ENCODE data around the gene ORC1. TPM values are rescaled to one million over a fixed set of nuclear protein-coding genes. Genes with fewer than 3 reads are reported as not detected.

Gene ORC1
- total RNA-seq, 1 experiment from 2014 or later = 25.6 TPM

GRCh38 chr1:52328615-52329014 is 75.6 kb downstream of the ORC1 start:
- no peak overlapping the region for H2AFZ ChIP-seq (ENCODE audit: low read depth, low read length, poor library complexity, severe bottlenecking)
- no peak overlapping the region for H3K9ac ChIP-seq (ENCODE audit: low read length)
- H3K36me3 ChIP-seq (ENCODE audit: control insufficient read depth in 1 of 2, insufficient read depth in 2 of 2, low read length in 2 of 2) = no peaks in the 10 kb centered on the region
- no peaks in the 10 kb centered on the region for H3K9me2 ChIP-seq (ENCODE audit: insufficient read depth)
- ChIA-PET POLR2A (no interaction called here), CTCF (no interaction called here), RAD21 (ENCODE audit: low non-redundant PET in 1 of 2, low total read pairs in 2 of 2, uncharacterized antibody in 2 of 2, unreplicated experiment in 2 of 2) (no interaction called here)
- no peaks in the 10 kb centered on the region for H4K20me1 ChIP-seq (ENCODE audit: insufficient read depth)
- no peak overlapping the region for H3K4me3 ChIP-seq (replicated peaks in 1 of 2; ENCODE audit: low read depth in 1 of 2, low read length in 2 of 2)
- ATAC-seq = no peak
- no peak for TF ChIP-seq EZH2phosphoT487 (IDR thresholded peaks at IDR 0.05; ENCODE audit: borderline replicate concordance)
- TF ChIP-seq ELF1 (IDR thresholded peaks at IDR 0.05; ENCODE audit: borderline replicate concordance, low read depth) = no peak
- TF ChIP-seq SRF (IDR thresholded peaks at IDR 0.05; ENCODE audit: low read depth) = no peak
- TF ChIP-seq EGR1 (IDR thresholded peaks at IDR 0.05; ENCODE audit: low read depth) = no peak
- TF ChIP-seq SIN3A (IDR thresholded peaks at IDR 0.05; ENCODE audit: low read depth) = no peak
- no TSS peak for BruUV-seq (replicated peaks)
- H3K79me2 ChIP-seq (ENCODE audit: insufficient read depth, low read length) = no peaks in the 10 kb centered on the region
- no peak for DNase-seq (ENCODE audit: low read depth, low spot score)
- no peaks in the 10 kb centered on the region for H3K4me1 ChIP-seq (ENCODE audit: control insufficient read depth in 1 of 2, insufficient read depth in 2 of 2, low read length in 2 of 2)
- no peak overlapping the region for H3K27ac ChIP-seq (ENCODE audit: low read depth, low read length)
- intact Hi-C loops (cut with micrococcal nuclease) = no loop called here
- H3K27me3 ChIP-seq (ENCODE audit: insufficient read depth, low read length) = no peaks in the 10 kb centered on the region
- H3K9me3 ChIP-seq (ENCODE audit: control insufficient read depth in 1 of 2, insufficient read depth in 1 of 2, low read depth in 1 of 2, low read length in 2 of 2) = no peaks in the 10 kb centered on the region
- H3K4me2 ChIP-seq (ENCODE audit: low read length) = no peak overlapping the region

GRCh38 chr1:52325786-52326185 is 78.4 kb downstream of the ORC1 start:
- H3K4me3 ChIP-seq (replicated peaks in 1 of 2; ENCODE audit: low read depth in 1 of 2, low read length in 2 of 2) = no peak overlapping the region
- H3K27me3 ChIP-seq (ENCODE audit: insufficient read depth, low read length) = no peaks in the 10 kb centered on the region
- H3K9me3 ChIP-seq (ENCODE audit: control insufficient read depth in 1 of 2, insufficient read depth in 1 of 2, low read depth in 1 of 2, low read length in 2 of 2) = no peaks in the 10 kb centered on the region
- no TSS peak for BruUV-seq (replicated peaks)
- no peak for ATAC-seq
- H3K36me3 ChIP-seq (ENCODE audit: control insufficient read depth in 1 of 2, insufficient read depth in 2 of 2, low read length in 2 of 2) = no peaks in the 10 kb centered on the region
- intact Hi-C loops (cut with micrococcal nuclease) = no loop called here
- RAD21 ChIA-PET (ENCODE audit: low non-redundant PET in 1 of 2, low total read pairs in 2 of 2, uncharacterized antibody in 2 of 2, unreplicated experiment in 2 of 2) = no interaction called here
- H3K4me1 ChIP-seq (ENCODE audit: control insufficient read depth in 1 of 2, insufficient read depth in 2 of 2, low read length in 2 of 2) = no peaks in the 10 kb centered on the region
- H2AFZ ChIP-seq (ENCODE audit: low read depth, low read length, poor library complexity, severe bottlenecking) = no peak overlapping the region
- no peak overlapping the region for H3K27ac ChIP-seq (ENCODE audit: low read depth, low read length)
- H3K9ac ChIP-seq (ENCODE audit: low read length) = no peak overlapping the region
- no peaks in the 10 kb centered on the region for H3K9me2 ChIP-seq (ENCODE audit: insufficient read depth)
- CTCF ChIA-PET = no interaction called here
- H3K4me2 ChIP-seq (ENCODE audit: low read length) = no peak overlapping the region
- H4K20me1 ChIP-seq (ENCODE audit: insufficient read depth) = no peaks in the 10 kb centered on the region
- POLR2A ChIA-PET = no interaction called here
- DNase-seq (ENCODE audit: low read depth, low spot score) = no peak
- H3K79me2 ChIP-seq (ENCODE audit: insufficient read depth, low read length) = no peaks in the 10 kb centered on the region
- no peak for TF ChIP-seq TCF7L2 (IDR thresholded peaks at IDR 0.05; ENCODE audit: borderline replicate concordance, extremely low read depth, insufficient read depth, insufficient read length)
- no peak for TF ChIP-seq CBX3 (IDR thresholded peaks at IDR 0.05; ENCODE audit: low read depth)
- no peak for TF ChIP-seq ZBTB33 (IDR thresholded peaks at IDR 0.05; ENCODE audit: extremely low read depth, insufficient replicate concordance, low read length)
- TF ChIP-seq SRF (IDR thresholded peaks at IDR 0.05; ENCODE audit: low read depth) = no peak
- TF ChIP-seq ZNF274 (IDR thresholded peaks at IDR 0.05; ENCODE audit: low read depth, low read length) = no peak
- TF ChIP-seq REST (IDR thresholded peaks at IDR 0.05; ENCODE audit: low read depth) = no peak
- TF ChIP-seq ZFX (IDR thresholded peaks at IDR 0.05) = no peak
- no peak for TF ChIP-seq CTCF (IDR thresholded peaks at IDR 0.05 in 2 of 3, conservative IDR thresholded peaks at IDR 0.05 in 1 of 3; ENCODE audit: borderline replicate concordance in 1 of 3, insufficient read depth in 1 of 3, low read depth in 2 of 3, low read length in 2 of 3)
- TF ChIP-seq FOSL1 (IDR thresholded peaks at IDR 0.05; ENCODE audit: low read depth) = no peak
- TF ChIP-seq YY1 (IDR thresholded peaks at IDR 0.05; ENCODE audit: extremely low read depth, insufficient replicate concordance, low read depth, low read length) = no peak

Data from HCT116 (cell line).